Sigmoid colon (tissue), 4 donors: Measurements from ENCODE around the gene ADAMTSL2.

Experiments used
- CTCF ChIP-seq, 4 experiments: fragments of 450-650 bp in 3 of 4; fragments of 200-600 bp in 1 of 4; IDR thresholded peaks; one replicate each; pipeline ENCODE4 v1.5.1; 2016 to 2019; ENCODE audit warnings: antibody characterized with exemption in 4 of 4, mild to moderate bottlenecking in 3 of 4, moderate library complexity in 2 of 4
- EP300 ChIP-seq, 4 donors: sonication (generic); formaldehyde crosslinking; IDR thresholded peaks; one replicate each; pipeline ENCODE4 v1.6.1; 2017; ENCODE audit warnings: antibody characterized with exemption in 4 of 4
- POLR2A ChIP-seq, 2 donors: fragments of 450-650 bp; IDR thresholded peaks; one replicate each; pipeline ENCODE4 v1.6.1; 2016; ENCODE audit warnings: antibody characterized with exemption in 2 of 2, mild to moderate bottlenecking in 2 of 2, moderate library complexity in 2 of 2
- POLR2AphosphoS5 ChIP-seq, 4 donors: sonication (generic); formaldehyde crosslinking; IDR thresholded peaks; one replicate each; pipeline ENCODE4 v1.6.1; 2017; ENCODE audit warnings: antibody characterized with exemption in 4 of 4

GRCh38 chr9:133516256-133516960 lies 18.1 kb upstream of the ADAMTSL2 start:
- TF ChIP-seq CTCF (IDR thresholded peaks at IDR 0.05) (no peak), EP300 (IDR thresholded peaks at IDR 0.05) (no peak), POLR2A (IDR thresholded peaks at IDR 0.05) (no peak), POLR2AphosphoS5 (IDR thresholded peaks at IDR 0.05) (no peak)
